ENCODE measurements around the gene PCDHGB5.
"Not testable (repeated sequence)": the region's sequence is repeated elsewhere in the genome, so short reads cannot be mapped to it uniquely, and the experiment has no call there.

The PCDHGB5 gene

GRCh38 chr5:141397756-141398551 lies at the start of gene PCDHGB5:
Gene PCDHGB5 (plus strand): TSS chr5:141397947. CDS start chr5:141398128, 181 bp downstream.
- DNase-seq, result peak; percentile 30

GRCh38 chr5:141349917-141350619 lies 47.7 kb upstream of the PCDHGB5 start, which contains the start of gene PCDHGB1:
Gene PCDHGB1 (plus strand): TSS chr5:141350099. CDS start chr5:141350261, 162 bp downstream.
- no peak for DNase-seq

GRCh38 chr5:141351591-141351990 lies 46.2 kb upstream of the PCDHGB5 start:
- no peak for DNase-seq

GRCh38 chr5:141354900-141355469 lies 42.8 kb upstream of the PCDHGB5 start, which contains the start of gene PCDHGA4:
Gene PCDHGA4 (plus strand): TSS chr5:141355021. CDS start chr5:141355108, 87 bp downstream.
- no peak for DNase-seq

GRCh38 chr5:141355641-141356040 lies 42.1 kb upstream of the PCDHGB5 start:
- no peak for DNase-seq

- no peak for DNase-seq
These were observed 41.6 kb upstream of the PCDHGB5 start for GRCh38 chr5:141356133-141356532.

- DNase-seq, result no peak
These were observed 40.8 kb upstream of the PCDHGB5 start for GRCh38 chr5:141356950-141357349.

GRCh38 chr5:141359790-141360426 lies 37.8 kb upstream of the PCDHGB5 start, which contains the start of gene PCDHGB2:
Gene PCDHGB2 (plus strand): TSS chr5:141359994. CDS start chr5:141360136, 142 bp downstream.
- DNase-seq, result no peak

- no peak for DNase-seq
These were observed 37.1 kb upstream of the PCDHGB5 start for GRCh38 chr5:141360685-141361084.

GRCh38 chr5:141362719-141363118 lies 35.0 kb upstream of the PCDHGB5 start:
- no peak for DNase-seq

GRCh38 chr5:141363952-141364660 lies 33.6 kb upstream of the PCDHGB5 start, which contains the start of gene PCDHGA5:
Gene PCDHGA5 (plus strand): TSS chr5:141364162. CDS start chr5:141364331, 169 bp downstream.
- DNase-seq, result no peak

GRCh38 chr5:141366016-141366896 lies 31.5 kb upstream of the PCDHGB5 start:
- DNase-seq, result no peak

GRCh38 chr5:141369994-141370848 lies 27.5 kb upstream of the PCDHGB5 start, which contains the start of gene PCDHGB3:
Gene PCDHGB3 (plus strand): TSS chr5:141370242. CDS start chr5:141370395, 153 bp downstream.
- DNase-seq, result peak; percentile 13

- no peak for DNase-seq
These were observed 25.9 kb upstream of the PCDHGB5 start for GRCh38 chr5:141371572-141372475.

GRCh38 chr5:141373673-141374317 lies 24.0 kb upstream of the PCDHGB5 start, which contains the start of gene PCDHGA6:
Gene PCDHGA6 (plus strand): TSS chr5:141373891. CDS start chr5:141374084, 193 bp downstream.
- DNase-seq, result no peak

GRCh38 chr5:141374627-141375026 lies 23.1 kb upstream of the PCDHGB5 start:
- no peak for DNase-seq

GRCh38 chr5:141375444-141376155 lies 22.1 kb upstream of the PCDHGB5 start:
- DNase-seq, result not testable (repeated sequence)

Measured in CD4-positive, alpha-beta T cell treated with Interferon gamma for 1 hour (primary cell).